Stimulated activated naive CD4-positive, alpha-beta T cell treated with Interleukin-2 at 50 U/mL for 16 hours (primary cell): ENCODE measurements around the gene MLST8.
"Not testable (repeated sequence)": the region's sequence is repeated elsewhere in the genome, so short reads cannot be mapped to it uniquely, and the experiment has no call there.

Experiments used
- DNase-seq: peaks from one replicate; lab custom pipeline; 2025; lab: John Stamatoyannopoulos, UW

The MLST8 gene

DNA sequence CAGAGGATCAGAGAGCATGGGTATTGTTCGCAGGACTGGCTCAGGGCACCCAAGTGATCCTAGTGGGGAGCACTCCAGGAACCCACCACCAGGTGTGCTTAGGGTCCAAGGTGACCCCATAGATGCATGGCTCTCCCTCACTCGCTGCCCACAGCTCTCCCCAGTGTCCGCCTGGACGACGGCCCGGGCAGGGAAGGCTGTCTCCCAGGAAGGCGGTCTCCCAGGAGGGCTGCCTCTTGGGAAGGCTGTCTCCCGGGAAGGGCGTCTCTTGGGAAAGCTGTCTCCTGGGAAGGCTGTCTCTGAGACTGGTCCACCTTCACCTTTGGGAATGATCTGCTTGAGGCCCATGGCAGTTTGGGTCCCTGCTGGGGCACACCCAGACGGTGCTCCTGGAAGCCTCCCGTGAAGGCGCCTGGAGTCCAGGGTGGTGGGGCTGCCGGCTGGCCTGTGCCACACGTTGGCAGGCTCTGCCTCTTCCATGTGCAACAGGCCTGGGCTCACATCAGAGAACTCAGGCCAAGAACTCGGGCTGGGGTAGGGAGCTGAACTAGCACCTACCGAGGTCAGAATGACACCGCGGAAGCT is 41.1 kb downstream of the MLST8 start:
- no peak for DNase-seq

- DNase-seq = peak; percentile 55
Observed at GRCh38 chr16:2250652-2251295, 45.5 kb downstream of the MLST8 start.

- DNase-seq = peak; percentile 76
Observed at GRCh38 chr16:2251296-2252111, 46.2 kb downstream of the MLST8 start, which contains the start of gene ECI1. Gene ECI1, minus strand, starts transcription at chr16:2251587. Its CDS starts 21 bp downstream, at chr16:2251566.

- DNase-seq = no peak
Observed at GRCh38 chr16:2252806-2253148, 47.5 kb downstream of the MLST8 start.

- no peak for DNase-seq
Observed at GRCh38 chr16:2253293-2253692, 48.0 kb downstream of the MLST8 start.

- DNase-seq = no peak
Observed at GRCh38 chr16:2256531-2257140, 51.4 kb downstream of the MLST8 start.

GRCh38 chr16:2257726-2258125 is 52.5 kb downstream of the MLST8 start:
- DNase-seq = no peak

DNA sequence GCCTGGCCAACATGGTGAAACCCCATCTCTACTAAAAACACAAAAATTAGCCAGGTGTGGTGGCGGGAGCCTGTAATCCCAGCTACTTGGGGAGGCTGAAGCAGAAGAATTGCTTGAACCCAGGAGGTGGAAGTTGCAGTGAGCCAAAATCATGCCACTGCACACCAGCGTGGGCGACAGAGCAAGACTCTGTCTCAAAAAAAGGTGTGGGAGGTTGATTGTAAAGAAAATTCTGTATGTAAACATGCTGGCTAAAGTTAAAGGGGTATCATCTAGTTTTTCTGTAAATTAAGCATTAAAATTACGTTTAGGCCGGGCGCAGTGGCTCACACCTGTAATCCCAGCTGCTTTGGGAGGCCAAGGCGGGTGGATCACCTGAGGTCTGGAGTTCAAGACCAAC is 53.3 kb downstream of the MLST8 start:
- not testable (repeated sequence) for DNase-seq
